NCI-H1694 (cell line): Measurements from ENCODE around the gene DCLRE1C.
A peak's percentile ranks its signal among the peaks of the same experiment; 100 is the strongest.
"Not testable (repeated sequence)": the region's sequence is repeated elsewhere in the genome, so short reads cannot be mapped to it uniquely, and the experiment has no call there.

ENCODE experiments used
- DNase-seq: peaks from one replicate; lab custom pipeline; 2025; lab: John Stamatoyannopoulos, UW

The DCLRE1C gene

DNA sequence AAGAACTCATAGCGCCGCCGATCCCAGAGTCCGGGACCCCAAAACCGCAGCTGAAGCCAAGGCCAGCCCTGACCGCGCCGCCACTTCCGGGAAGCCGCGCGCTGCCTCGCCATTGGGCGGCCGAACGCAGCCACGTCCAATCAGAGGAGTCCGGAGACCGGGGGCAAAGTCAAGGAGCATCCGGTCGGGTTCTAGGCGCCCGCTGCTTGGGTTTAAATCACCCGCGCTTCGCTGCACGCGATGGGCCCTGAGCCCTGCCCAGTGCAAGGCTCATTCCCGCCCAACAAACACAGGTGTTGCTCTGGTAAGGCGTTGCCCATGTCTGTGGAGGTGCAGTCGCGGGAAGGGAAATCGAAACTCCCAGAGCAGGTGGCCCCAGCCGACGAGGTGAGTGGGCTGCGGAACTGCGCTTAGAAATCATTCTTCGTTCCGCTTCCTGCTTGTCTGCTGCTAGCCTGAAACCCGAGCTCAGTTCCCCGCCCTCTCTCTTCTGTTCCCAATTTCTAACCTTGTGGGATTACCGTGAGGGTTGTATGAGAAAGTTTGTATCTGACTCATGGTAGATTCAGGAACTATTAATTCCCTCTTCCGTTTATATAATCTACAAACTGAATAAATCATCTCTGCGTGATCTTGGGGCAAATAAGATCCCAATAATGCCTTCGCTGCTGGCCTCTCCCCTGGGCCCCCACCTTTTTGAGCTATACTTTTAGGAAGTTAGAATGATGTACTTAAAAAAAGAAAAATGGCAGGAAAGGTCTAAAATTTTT is at the start of gene DCLRE1C:
DCLRE1C (minus strand) TSS at position 96 of the 770 bp plus-strand sequence; CDS start at position 10, 86 bp downstream.
- peak; percentile 63 for DNase-seq

GRCh38 chr10:14995964-14996565 is 42.2 kb upstream of the DCLRE1C start:
- no peak for DNase-seq

DNA sequence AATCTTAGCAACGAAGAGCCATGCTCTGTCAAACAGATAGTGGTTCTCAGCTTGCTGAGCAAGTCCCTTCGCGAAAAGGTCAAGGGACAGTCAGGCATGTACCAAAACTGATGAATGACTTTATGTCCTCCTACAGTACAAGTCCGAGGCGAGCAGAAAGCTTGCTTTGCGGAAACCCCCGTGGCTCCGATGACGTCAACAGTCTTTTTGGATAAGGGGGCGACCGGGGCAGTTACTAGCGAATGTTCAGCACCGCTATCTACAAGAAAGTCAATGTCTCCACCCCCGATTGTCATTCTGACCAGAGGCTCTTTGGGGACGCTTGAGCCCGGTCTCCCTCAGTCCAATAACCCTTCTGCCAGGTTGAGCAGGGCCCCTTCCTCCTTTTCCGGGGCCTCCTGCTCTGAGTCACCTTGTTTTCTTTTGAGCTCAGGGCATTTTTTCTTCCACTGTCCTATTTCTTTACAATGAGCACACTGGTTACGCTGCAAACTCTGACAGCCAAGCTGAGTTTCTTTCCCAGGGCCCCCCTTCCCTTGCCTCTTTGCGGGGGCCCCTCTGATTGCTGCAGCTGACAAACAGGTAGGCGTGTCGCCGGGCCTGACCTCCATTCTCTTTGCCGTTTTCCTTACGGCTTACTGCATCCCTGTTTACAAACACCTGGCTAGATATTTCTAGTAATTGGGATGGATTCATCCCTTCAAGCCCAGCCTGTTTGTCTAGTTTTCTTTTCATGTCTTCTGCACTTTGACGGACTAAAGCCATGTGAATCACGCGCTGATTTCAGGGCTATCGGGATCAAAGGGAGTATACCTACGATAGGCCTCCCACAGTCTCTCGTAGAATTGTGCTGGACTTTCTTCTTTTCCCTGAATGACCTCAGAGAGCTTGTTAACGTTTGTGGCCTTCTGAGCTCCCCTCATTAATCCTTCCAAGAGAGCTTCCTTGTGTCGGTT is 39.9 kb upstream of the DCLRE1C start:
- DNase-seq, result not testable (repeated sequence)

DNA sequence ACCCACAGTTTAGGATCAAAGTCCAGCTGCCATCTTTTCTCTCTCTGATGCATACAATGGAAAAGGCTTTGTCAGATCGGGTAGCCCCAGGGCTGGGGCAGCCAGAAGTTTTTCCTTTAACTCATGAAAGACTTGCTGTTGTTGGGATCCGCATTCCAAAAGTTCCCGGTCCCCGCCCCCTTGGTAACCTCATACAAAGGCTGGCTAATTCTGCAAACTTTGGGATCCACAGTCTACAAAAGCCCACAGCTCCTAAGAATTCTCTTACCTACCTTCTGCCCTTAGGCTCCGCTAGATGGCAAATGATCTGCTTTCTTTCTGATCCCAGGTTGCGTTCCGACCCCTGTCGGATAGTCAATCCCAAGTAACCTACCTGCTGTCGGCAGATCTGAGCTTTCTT is 38.4 kb upstream of the DCLRE1C start:
- DNase-seq, result not testable (repeated sequence)

DNA sequence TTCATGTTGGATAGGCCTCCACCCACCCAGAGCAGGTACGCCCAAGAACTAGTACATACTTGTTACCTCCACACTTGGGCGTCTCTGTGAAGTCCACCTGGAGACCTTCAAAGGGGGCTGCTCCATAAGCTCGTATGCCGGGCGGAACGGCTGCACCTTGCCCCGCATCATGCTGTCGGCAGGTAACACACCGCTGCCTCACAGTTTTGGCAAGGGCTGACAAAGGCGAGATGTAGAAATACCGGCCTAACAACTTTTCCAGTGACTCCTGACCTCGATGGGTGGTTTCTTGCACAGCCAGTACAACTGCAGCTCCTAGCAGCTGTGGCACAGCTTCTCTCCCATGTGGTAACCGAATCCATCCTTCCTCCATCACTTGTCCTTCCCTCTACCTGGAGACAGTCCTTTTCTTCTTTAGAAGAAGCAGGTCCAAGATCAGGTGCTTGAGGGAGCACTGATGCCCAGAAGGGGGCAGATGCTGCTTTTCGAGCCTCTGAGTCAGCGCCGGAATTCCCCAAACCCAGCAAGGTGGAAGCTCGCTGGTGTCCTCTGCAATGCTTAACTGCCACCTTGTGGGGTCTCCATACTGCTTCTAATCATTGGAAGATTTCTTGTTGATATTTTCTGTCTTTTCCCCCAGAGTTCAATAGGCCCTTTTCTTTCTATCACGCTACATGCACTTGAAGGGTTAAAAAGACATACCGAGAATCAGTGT is 37.3 kb upstream of the DCLRE1C start:
- not testable (repeated sequence) for DNase-seq

GRCh38 chr10:14989552-14989951 is 35.7 kb upstream of the DCLRE1C start:
- DNase-seq, result not testable (repeated sequence)

DNA sequence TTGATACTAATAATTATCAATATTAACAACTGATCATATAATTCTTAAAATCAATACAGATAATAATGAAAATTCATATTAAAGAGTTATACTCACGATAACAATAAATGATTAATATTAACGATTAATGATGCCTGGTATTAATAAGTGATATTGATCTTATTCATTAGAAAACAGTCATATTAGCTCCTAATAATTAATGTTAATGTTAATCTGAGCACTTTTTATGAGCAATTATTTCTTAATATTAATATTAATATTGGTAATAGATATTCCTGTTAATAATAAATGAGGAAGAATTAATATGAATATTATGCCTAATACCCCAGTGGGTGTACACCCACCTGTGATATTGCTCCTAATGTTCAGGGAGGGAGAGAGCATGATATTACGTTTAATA is 28.8 kb upstream of the DCLRE1C start:
- DNase-seq, result no peak

DNA sequence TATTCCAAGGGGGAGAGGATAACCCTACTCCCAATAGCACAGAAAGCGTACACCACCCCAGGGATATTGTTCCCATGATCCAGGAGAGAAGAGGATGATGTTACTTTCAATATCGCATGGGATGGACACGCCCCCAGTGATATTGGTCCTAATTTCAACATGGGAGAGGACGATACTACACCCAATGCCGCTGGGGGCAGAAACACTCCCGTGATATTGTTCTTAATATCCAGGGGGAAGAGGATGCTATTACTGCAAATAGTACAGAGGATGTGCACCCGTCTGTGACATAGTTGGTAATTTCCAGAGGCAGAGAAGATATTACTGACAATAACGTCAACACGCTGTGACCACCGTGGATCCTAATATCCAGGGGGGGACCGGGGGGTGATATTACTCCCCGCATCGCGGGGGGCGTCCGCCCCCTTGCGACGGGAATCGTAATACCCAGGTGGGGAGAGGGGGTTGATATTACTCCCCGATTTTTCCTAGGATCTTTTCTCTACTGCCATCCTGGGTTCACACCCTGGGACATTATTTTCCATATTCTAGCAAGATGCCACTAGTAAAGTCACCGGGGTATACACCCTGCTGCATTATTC is 21.9 kb upstream of the DCLRE1C start:
- DNase-seq, result no peak

GRCh38 chr10:14974153-14974998 is 20.5 kb upstream of the DCLRE1C start:
- not testable (repeated sequence) for DNase-seq

DNA sequence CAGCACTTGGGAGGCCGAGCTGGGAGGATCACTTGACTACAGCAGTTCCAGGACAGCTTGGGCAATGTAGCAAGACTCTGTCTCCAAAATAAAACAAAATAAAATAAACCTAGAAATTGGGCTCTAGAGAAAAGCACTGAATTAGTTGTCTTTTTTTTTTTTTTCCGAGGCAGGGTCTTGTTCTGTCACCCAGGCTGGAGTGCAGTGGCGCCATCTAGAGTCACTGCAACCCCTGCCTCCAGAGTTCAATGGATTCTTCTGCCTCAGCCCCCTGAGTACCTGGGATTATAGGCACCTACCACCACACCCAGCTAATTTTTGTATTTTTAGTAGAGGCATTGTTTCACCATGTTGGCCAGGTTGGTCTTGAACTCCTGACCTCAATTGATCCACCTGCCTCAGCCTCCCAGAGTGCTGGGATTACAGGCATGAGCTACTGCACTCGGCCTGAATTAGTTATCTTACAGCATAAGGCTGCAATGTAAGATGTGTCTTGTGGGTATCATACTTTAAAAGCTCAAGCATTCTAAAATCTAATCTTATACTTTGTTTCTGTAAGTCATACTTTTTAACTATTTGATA is 18.1 kb upstream of the DCLRE1C start:
- peak; percentile 1 for DNase-seq

GRCh38 chr10:14967897-14968296 is 14.0 kb upstream of the DCLRE1C start:
- no peak for DNase-seq

DNA sequence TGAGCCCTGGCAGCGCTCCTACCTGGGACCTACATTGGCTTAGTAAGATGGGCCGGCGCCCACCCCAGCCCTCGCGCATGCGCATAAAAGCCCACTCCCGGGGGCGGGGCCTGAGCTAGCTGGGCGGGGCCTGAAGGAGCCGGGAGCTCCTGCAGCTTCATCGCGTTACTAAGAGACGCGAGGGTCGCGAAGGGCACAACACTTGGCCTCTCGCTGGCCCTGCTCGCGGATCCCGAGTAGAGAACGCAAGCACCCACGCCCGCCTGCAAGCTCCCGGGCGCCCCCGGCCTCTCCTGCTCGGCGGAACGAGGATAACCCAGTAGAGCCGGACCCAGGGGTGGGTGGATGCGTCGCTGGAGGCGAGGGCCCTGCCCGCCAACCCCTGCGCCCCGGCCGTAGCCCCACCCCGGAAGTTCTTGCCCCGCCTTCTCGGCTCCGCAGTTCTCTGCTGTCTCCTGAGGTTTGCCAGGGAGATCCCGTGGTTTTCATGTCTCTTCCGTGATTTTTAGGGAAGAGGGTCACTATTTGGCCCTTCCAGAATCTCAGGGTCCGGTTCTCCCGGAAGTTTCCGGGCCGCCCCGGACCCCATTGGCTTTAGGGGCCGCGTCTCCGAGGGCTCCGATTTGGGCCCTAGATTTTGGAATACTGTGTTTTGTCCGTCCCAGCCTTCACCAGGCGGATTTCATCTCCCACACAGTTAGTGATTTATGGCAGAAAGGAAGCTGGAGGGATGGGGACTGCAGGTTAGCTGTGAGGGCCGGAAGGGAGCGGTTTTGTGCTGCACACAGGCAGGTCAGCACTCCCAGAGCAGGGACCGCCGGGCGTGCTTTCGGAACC is 5.5 kb upstream of the DCLRE1C start, which contains the start of gene MEIG1:
MEIG1 (plus strand) TSS at position 168 of the 837 bp plus-strand sequence. CDS start 7,081 bp downstream, outside the sequence.
- DNase-seq, result peak; percentile 71

- no peak for DNase-seq
Measured at GRCh38 chr10:14958872-14959220, 5.0 kb upstream of the DCLRE1C start.

- no peak for DNase-seq
Measured at GRCh38 chr10:14954934-14955333, 1.0 kb upstream of the DCLRE1C start.

DNA sequence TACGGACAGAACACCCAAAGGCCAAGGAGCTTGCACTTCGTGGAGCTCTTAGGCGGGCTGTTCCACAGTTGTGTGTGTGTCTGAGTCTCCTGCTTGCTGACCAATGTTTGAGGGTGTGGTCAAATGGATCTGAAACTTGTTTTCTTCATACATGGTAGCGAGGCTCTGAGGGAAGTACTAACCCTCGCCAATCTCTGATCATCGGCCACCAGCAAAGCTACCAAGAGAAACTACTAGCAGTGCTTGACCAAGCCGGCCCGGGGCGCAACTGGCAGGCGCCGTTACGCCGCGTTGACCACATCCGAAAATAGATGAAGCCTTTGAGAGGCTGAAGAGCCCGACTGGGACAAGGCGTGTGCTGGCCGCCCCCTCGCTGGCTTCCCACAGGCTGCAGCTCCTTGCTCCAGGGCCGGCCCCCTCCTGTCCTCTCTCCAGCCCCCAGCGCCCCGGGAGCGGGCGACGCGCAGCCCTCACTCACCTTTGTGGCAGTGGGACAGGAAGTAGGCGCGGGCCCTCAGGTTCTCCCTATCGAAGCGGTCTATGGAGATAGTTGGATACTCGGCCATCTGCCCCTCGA is 384 bp downstream of the DCLRE1C start:
- DNase-seq, result no peak

- no peak for DNase-seq
Measured at GRCh38 chr10:14952851-14953423, 959 bp downstream of the DCLRE1C start.

DNA sequence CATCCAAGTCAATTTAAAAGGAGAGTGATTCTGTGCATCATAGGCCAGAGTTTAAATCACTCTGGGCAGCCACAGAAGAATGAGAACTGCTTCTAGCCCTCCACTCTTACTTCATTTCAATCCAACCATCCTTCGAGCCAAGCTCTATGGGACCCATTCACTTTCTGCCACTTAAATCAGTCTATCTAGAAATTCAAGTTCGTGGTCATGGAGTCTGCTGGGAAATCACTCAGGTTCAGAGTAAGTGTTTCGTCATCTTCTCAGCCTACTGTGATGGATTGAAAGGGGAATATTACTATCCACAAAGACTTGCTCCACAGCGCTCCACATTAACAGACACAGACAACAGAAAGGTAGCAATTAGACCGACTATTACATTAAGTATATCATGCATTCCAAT is 4.6 kb downstream of the DCLRE1C start:
- no peak for DNase-seq

GRCh38 chr10:14947268-14947667 is 6.6 kb downstream of the DCLRE1C start:
- no peak for DNase-seq
